RWPE2 (cell line): ENCODE measurements around the gene ABCA6.

Source experiments
- ATAC-seq: fragments of 200-7000 bp; cut with Tn5 transposase; 3 replicates; pipeline ENCODE4 v1.9.1; 2021; ENCODE audit warnings: low read depth
- DNase-seq: peaks from one replicate; pipeline ENCODE4 v3.0.0-alpha.2; 2020; ENCODE audit warnings: low spot score
- H3K27ac ChIP-seq: fragments of 450-650 bp; 2 replicates; pipeline ENCODE4 v1.5.1; 2017; ENCODE audit warnings: mild to moderate bottlenecking; ENCODE audit not compliant: poor library complexity, severe bottlenecking
- H3K27me3 ChIP-seq: fragments of 250-450 bp; sonication (Bioruptor Pico); 2 replicates; pipeline ENCODE4 v1.5.1; 2021; ENCODE audit warnings: mild to moderate bottlenecking, moderate library complexity; ENCODE audit not compliant: insufficient read depth, poor library complexity, severe bottlenecking
- H3K36me3 ChIP-seq: fragments of 250-450 bp; sonication (Bioruptor Pico); 2 replicates; pipeline ENCODE4 v1.5.1; 2020; ENCODE audit warnings: low read depth, mild to moderate bottlenecking, moderate library complexity
- H3K4me1 ChIP-seq: fragments of 250-450 bp; sonication (Bioruptor Pico); 2 replicates; pipeline ENCODE4 v1.5.1; 2021; ENCODE audit warnings: mild to moderate bottlenecking, moderate library complexity; ENCODE audit not compliant: insufficient read depth, poor library complexity, severe bottlenecking
- H3K4me3 ChIP-seq: fragments of 250-450 bp; sonication (Bioruptor Pico); 2 replicates; pipeline ENCODE4 v1.5.1; 2021; ENCODE audit warnings: mild to moderate bottlenecking, moderate library complexity; ENCODE audit not compliant: severe bottlenecking
- H3K9me3 ChIP-seq: fragments of 250-450 bp; sonication (Bioruptor Pico); 2 replicates; pipeline ENCODE4 v1.5.1; 2021; ENCODE audit warnings: mild to moderate bottlenecking, moderate library complexity; ENCODE audit not compliant: severe bottlenecking
- TF ChIP-seq, protein P1 (sequence below): fragments of 450-650 bp; IDR thresholded peaks from one replicate; pipeline ENCODE4 v1.5.1; 2017; ENCODE audit warnings: mild to moderate bottlenecking, moderate library complexity; ENCODE audit not compliant: poor library complexity, severe bottlenecking

Gene ABCA6

DNA sequence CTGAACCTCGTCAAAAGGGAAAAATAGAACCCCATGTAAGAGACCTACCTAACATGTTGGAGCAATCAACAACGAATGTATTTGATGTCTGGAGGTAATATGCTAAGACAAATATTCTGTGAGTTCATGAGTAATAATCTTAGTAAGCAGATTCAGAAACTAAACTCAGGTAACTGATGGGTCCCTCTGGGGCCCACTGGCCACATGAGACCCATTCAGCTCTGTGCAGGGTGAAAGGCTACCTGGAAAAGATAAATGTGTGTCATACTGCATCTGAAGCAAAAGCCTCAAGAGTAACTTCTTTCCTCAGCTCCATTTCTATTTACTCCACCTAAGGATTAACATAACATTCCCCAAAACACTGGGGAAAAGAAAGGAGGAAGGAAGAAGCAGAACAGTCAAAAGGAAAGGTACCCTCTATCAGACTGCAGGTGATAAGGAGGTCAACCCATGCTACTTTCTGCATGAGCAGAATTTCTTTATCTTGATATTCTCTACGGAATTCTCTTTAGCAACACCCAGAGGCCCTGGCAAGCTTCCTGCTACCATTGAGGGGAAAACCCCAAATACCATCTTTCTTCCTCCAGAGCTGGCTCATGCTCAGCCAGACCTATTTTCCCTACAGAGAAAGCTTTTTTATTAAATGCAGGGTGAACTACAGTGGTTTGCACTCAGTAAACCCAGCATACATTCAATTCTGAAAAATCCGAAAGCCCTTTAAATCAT lies 37.7 kb upstream of the ABCA6 start:
- no peaks in the 10 kb centered on the region for H3K36me3 ChIP-seq
- no peak overlapping the region for H3K27ac ChIP-seq
- no peaks in the 10 kb centered on the region for H3K27me3 ChIP-seq
- peaks cover 30% of the 10 kb centered on the region for H3K4me1 ChIP-seq
- DNase-seq: peak; percentile 15
- H3K4me3 ChIP-seq: no peak overlapping the region
- TF ChIP-seq, protein P1, sequence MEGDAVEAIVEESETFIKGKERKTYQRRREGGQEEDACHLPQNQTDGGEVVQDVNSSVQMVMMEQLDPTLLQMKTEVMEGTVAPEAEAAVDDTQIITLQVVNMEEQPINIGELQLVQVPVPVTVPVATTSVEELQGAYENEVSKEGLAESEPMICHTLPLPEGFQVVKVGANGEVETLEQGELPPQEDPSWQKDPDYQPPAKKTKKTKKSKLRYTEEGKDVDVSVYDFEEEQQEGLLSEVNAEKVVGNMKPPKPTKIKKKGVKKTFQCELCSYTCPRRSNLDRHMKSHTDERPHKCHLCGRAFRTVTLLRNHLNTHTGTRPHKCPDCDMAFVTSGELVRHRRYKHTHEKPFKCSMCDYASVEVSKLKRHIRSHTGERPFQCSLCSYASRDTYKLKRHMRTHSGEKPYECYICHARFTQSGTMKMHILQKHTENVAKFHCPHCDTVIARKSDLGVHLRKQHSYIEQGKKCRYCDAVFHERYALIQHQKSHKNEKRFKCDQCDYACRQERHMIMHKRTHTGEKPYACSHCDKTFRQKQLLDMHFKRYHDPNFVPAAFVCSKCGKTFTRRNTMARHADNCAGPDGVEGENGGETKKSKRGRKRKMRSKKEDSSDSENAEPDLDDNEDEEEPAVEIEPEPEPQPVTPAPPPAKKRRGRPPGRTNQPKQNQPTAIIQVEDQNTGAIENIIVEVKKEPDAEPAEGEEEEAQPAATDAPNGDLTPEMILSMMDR: no peak
- no peaks in the 10 kb centered on the region for H3K9me3 ChIP-seq
- ATAC-seq: no peak

DNA sequence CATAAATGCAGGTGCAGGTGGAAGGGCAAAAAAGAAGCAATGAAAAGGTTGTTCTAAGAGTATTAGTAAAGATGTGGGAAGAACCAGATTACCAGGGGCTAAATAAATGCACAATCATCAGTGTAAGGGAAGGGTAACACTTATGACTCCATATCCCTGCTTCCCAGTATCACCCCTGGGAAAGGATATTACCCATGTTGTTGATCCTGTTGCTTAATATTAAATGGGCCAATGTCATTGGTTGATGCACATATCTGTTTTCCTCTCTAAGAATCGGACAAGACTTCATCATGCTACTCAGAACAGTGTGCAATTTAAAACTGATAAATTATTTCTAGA lies 34.7 kb upstream of the ABCA6 start:
- TF ChIP-seq, protein P1: no peak
- no peaks in the 10 kb centered on the region for H3K36me3 ChIP-seq
- ATAC-seq (no peak), DNase-seq (no peak)
- no peak overlapping the region for H3K4me3 ChIP-seq
- H3K27me3 ChIP-seq: no peaks in the 10 kb centered on the region
- H3K4me1 ChIP-seq: peaks cover 34% of the 10 kb centered on the region
- H3K27ac ChIP-seq: peak overlapping the region; percentile 88
- H3K9me3 ChIP-seq: no peaks in the 10 kb centered on the region

- ATAC-seq (peak; percentile 100), DNase-seq (peak; percentile 29)
- H3K27ac ChIP-seq: peak overlapping the region; percentile 88
- H3K4me3 ChIP-seq: no peak overlapping the region
- H3K4me1 ChIP-seq: peaks cover 34% of the 10 kb centered on the region
- TF ChIP-seq, protein P1: no peak
- no peaks in the 10 kb centered on the region for H3K9me3 ChIP-seq
- no peaks in the 10 kb centered on the region for H3K27me3 ChIP-seq
- H3K36me3 ChIP-seq: no peaks in the 10 kb centered on the region
Measured at GRCh38 chr17:69175625-69176456, 34.1 kb upstream of the ABCA6 start.

- H3K9me3 ChIP-seq: no peaks in the 10 kb centered on the region
- DNase-seq: no peak
- no peaks in the 10 kb centered on the region for H3K27me3 ChIP-seq
- H3K27ac ChIP-seq: peak overlapping the region; percentile 88
- no peaks in the 10 kb centered on the region for H3K36me3 ChIP-seq
- H3K4me1 ChIP-seq: peaks cover 34% of the 10 kb centered on the region
- TF ChIP-seq, protein P1: no peak
- no peak overlapping the region for H3K4me3 ChIP-seq
- ATAC-seq: no peak
Measured at GRCh38 chr17:69175262-69175624, 33.5 kb upstream of the ABCA6 start.

- ATAC-seq: no peak
Measured at GRCh38 chr17:69173118-69173517, 31.4 kb upstream of the ABCA6 start.

More at GRCh38 chr17:69173118-69173517, 31.4 kb upstream of the ABCA6 start:
- H3K27ac ChIP-seq: no peak overlapping the region
- H3K4me1 ChIP-seq: peaks cover 27% of the 10 kb centered on the region
- H3K4me3 ChIP-seq: no peak overlapping the region
- TF ChIP-seq, protein P1: no peak
- no peaks in the 10 kb centered on the region for H3K27me3 ChIP-seq
- H3K36me3 ChIP-seq: no peaks in the 10 kb centered on the region
- no peaks in the 10 kb centered on the region for H3K9me3 ChIP-seq
- DNase-seq: no peak
